Progenitor cell of endocrine pancreas (in vitro differentiated cells): ENCODE results near the gene MAN1C1. TPM values are rescaled to one million over a fixed set of nuclear protein-coding genes. Genes with fewer than 3 reads are reported as not detected.

Source experiments
- DNase-seq: peaks from one replicate; pipeline ENCODE4 v3.0.0; 2021; ENCODE audit warnings: low spot score; ENCODE audit not compliant: unreplicated experiment
- H3K27ac Mint-ChIP-seq: 2 replicates; pipeline ENCODE4 v1.8.0; 2021; ENCODE audit warnings: mild to moderate bottlenecking, moderate library complexity, mixed read lengths
- H3K27me3 Mint-ChIP-seq: 2 replicates; pipeline ENCODE4 v1.8.0; 2021; ENCODE audit warnings: mixed read lengths
- H3K36me3 Mint-ChIP-seq: 2 replicates; pipeline ENCODE4 v1.8.0; 2022; ENCODE audit warnings: mixed read lengths; ENCODE audit not compliant: insufficient read depth
- H3K4me1 Mint-ChIP-seq: 2 replicates; pipeline ENCODE4 v1.8.0; 2021; ENCODE audit warnings: low read depth, mixed read lengths
- H3K4me3 Mint-ChIP-seq: 2 replicates; pipeline ENCODE4 v1.8.0; 2021; ENCODE audit warnings: low read depth, mild to moderate bottlenecking, moderate library complexity, mixed read lengths
- H3K9me3 Mint-ChIP-seq: 2 replicates; pipeline ENCODE4 v1.8.0; 2021; ENCODE audit warnings: low read depth, mixed read lengths
- CTCF ChIP-seq: fragments of 200-600 bp; sonication (generic); IDR thresholded peaks from one replicate; pipeline ENCODE4 v1.5.0; 2021; ENCODE audit warnings: antibody characterized with exemption, mild to moderate bottlenecking; ENCODE audit not compliant: unreplicated experiment
- total RNA-seq: library from RNA; stranded (reverse); gene quantifications from 2 replicates; pipeline ENCODE4 v1.2.1, GENCODE V29; 2021

The MAN1C1 gene
- total RNA-seq, 1 donor from 2014 or later, result 5.1 TPM

- Mint-ChIP-seq H3K27me3 (peaks cover 67% of the 10 kb centered on the region), H3K27ac (peak overlapping the region; percentile 88)
These were observed 1.8 kb downstream of the MAN1C1 start for GRCh38 chr1:25618433-25618808.

GRCh38 chr1:25619101-25619890, 2.7 kb downstream of the MAN1C1 start:
- Mint-ChIP-seq H3K9me3 (no peaks in the 10 kb centered on the region), H3K4me3 (peak overlapping the region; percentile 60), H3K27me3 (peaks cover 63% of the 10 kb centered on the region), H3K27ac (no peak overlapping the region), H3K36me3 (no peaks in the 10 kb centered on the region), H3K4me1 (peaks cover 6% of the 10 kb centered on the region)
- TF ChIP-seq CTCF, result peak; percentile 86
- peak; percentile 54 for DNase-seq

More at GRCh38 chr1:25618433-25618808, 1.8 kb downstream of the MAN1C1 start:
- TF ChIP-seq CTCF, result no peak
- no peak for DNase-seq
- H3K36me3 Mint-ChIP-seq, result no peaks in the 10 kb centered on the region
- H3K4me1 Mint-ChIP-seq, result peaks cover 6% of the 10 kb centered on the region
- H3K9me3 Mint-ChIP-seq, result no peaks in the 10 kb centered on the region
- H3K4me3 Mint-ChIP-seq, result peak overlapping the region; percentile 65

GRCh38 chr1:25620211-25620610, 3.6 kb downstream of the MAN1C1 start:
- peaks cover 54% of the 10 kb centered on the region for H3K27me3 Mint-ChIP-seq
- no peaks in the 10 kb centered on the region for H3K36me3 Mint-ChIP-seq
- no peak for TF ChIP-seq CTCF
- H3K4me3 Mint-ChIP-seq, result no peak overlapping the region
- peaks cover 6% of the 10 kb centered on the region for H3K4me1 Mint-ChIP-seq
- no peaks in the 10 kb centered on the region for H3K9me3 Mint-ChIP-seq
- H3K27ac Mint-ChIP-seq, result no peak overlapping the region
- DNase-seq, result no peak

- Mint-ChIP-seq H3K27me3 (peaks cover 48% of the 10 kb centered on the region), H3K36me3 (no peaks in the 10 kb centered on the region), H3K4me1 (peaks cover 6% of the 10 kb centered on the region), H3K27ac (no peak overlapping the region), H3K9me3 (no peaks in the 10 kb centered on the region), H3K4me3 (no peak overlapping the region)
- no peak for DNase-seq
- TF ChIP-seq CTCF, result no peak
These were observed 4.2 kb downstream of the MAN1C1 start for GRCh38 chr1:25620701-25621350.

GRCh38 chr1:25621876-25622275, 5.3 kb downstream of the MAN1C1 start:
- no peak for DNase-seq
- H3K4me3 Mint-ChIP-seq, result no peak overlapping the region
- no peak for TF ChIP-seq CTCF
- H3K4me1 Mint-ChIP-seq, result peaks cover 6% of the 10 kb centered on the region
- H3K9me3 Mint-ChIP-seq, result no peaks in the 10 kb centered on the region
- no peak overlapping the region for H3K27ac Mint-ChIP-seq
- H3K36me3 Mint-ChIP-seq, result no peaks in the 10 kb centered on the region
- H3K27me3 Mint-ChIP-seq, result peaks cover 48% of the 10 kb centered on the region
